NB4 (cell line): ENCODE results near the gene SLC7A8.

Source experiments
- TF ChIP-seq, protein P1 (sequence below): IDR thresholded peaks from 2 replicates; pipeline ENCODE4 v1.6.1; 2011; ENCODE audit warnings: low read depth, low read length
- TF ChIP-seq, protein P2 (sequence below): IDR thresholded peaks from one replicate; pipeline ENCODE4 v1.5.1; 2012; ENCODE audit warnings: low read depth, low read length

DNA sequence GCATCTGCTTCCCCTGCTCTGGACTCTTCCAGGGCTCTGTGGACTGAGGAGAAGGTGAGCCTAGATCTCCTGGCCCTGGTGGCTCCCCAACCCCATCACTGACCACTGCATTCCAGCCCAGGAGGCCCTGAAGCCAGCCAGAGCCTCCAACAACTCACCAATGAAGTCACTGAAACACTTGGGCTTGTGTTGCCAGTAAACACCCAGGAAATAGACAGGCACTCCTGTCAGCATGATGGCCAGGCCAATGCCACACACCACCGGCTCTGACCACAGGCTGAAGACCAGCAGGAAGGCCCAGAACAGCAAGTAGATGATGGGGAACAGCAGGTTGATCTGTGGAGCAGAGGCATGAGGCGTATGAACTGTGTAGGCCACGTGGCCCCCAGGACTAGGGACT lies 55.6 kb downstream of the SLC7A8 start:
- TF ChIP-seq, protein P1, sequence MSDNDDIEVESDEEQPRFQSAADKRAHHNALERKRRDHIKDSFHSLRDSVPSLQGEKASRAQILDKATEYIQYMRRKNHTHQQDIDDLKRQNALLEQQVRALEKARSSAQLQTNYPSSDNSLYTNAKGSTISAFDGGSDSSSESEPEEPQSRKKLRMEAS, result no peak
- TF ChIP-seq, protein P2, sequence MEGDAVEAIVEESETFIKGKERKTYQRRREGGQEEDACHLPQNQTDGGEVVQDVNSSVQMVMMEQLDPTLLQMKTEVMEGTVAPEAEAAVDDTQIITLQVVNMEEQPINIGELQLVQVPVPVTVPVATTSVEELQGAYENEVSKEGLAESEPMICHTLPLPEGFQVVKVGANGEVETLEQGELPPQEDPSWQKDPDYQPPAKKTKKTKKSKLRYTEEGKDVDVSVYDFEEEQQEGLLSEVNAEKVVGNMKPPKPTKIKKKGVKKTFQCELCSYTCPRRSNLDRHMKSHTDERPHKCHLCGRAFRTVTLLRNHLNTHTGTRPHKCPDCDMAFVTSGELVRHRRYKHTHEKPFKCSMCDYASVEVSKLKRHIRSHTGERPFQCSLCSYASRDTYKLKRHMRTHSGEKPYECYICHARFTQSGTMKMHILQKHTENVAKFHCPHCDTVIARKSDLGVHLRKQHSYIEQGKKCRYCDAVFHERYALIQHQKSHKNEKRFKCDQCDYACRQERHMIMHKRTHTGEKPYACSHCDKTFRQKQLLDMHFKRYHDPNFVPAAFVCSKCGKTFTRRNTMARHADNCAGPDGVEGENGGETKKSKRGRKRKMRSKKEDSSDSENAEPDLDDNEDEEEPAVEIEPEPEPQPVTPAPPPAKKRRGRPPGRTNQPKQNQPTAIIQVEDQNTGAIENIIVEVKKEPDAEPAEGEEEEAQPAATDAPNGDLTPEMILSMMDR, result no peak
